Measurements from ENCODE around the gene LRRTM4. TPM values are rescaled to one million over a fixed set of nuclear protein-coding genes. Genes with fewer than 3 reads are reported as not detected.
"Not testable (repeated sequence)": the region's sequence is repeated elsewhere in the genome, so short reads cannot be mapped to it uniquely, and the experiment has no call there.

The LRRTM4 gene
- total RNA-seq, 1 donor from 2014 or later, result 18.6 TPM

GRCh38 chr2:77101796-77102452, 420.3 kb downstream of the LRRTM4 start:
- H3K4me1 Mint-ChIP-seq (ENCODE audit: low read depth, unreplicated experiment), result no peaks in the 10 kb centered on the region
- no peak for DNase-seq
- no peaks in the 10 kb centered on the region for H3K9me3 Mint-ChIP-seq (ENCODE audit: unreplicated experiment)
- TF ChIP-seq CTCF (IDR thresholded peaks at IDR 0.05; ENCODE audit: partially characterized antibody, unreplicated experiment), result no peak
- no peaks in the 10 kb centered on the region for H3K36me3 Mint-ChIP-seq (ENCODE audit: unreplicated experiment)
- H3K4me3 Mint-ChIP-seq (ENCODE audit: unreplicated experiment), result no peak overlapping the region
- H3K27ac Mint-ChIP-seq (ENCODE audit: unreplicated experiment), result no peak overlapping the region
- H3K27me3 Mint-ChIP-seq (ENCODE audit: unreplicated experiment), result no peaks in the 10 kb centered on the region

- no peaks in the 10 kb centered on the region for H3K27me3 Mint-ChIP-seq (ENCODE audit: unreplicated experiment)
- H3K4me3 Mint-ChIP-seq (ENCODE audit: unreplicated experiment), result no peak overlapping the region
- H3K4me1 Mint-ChIP-seq (ENCODE audit: low read depth, unreplicated experiment), result no peaks in the 10 kb centered on the region
- no peaks in the 10 kb centered on the region for H3K9me3 Mint-ChIP-seq (ENCODE audit: unreplicated experiment)
- H3K27ac Mint-ChIP-seq (ENCODE audit: unreplicated experiment), result no peak overlapping the region
- TF ChIP-seq CTCF (IDR thresholded peaks at IDR 0.05; ENCODE audit: partially characterized antibody, unreplicated experiment), result no peak
- no peaks in the 10 kb centered on the region for H3K36me3 Mint-ChIP-seq (ENCODE audit: unreplicated experiment)
- no peak for DNase-seq
Measured at GRCh38 chr2:77099961-77100360, 422.2 kb downstream of the LRRTM4 start.

GRCh38 chr2:77095525-77095924, 426.7 kb downstream of the LRRTM4 start:
- not testable (repeated sequence) for H3K36me3 Mint-ChIP-seq (ENCODE audit: unreplicated experiment); H3K9me3 Mint-ChIP-seq (ENCODE audit: unreplicated experiment); H3K27me3 Mint-ChIP-seq (ENCODE audit: unreplicated experiment); DNase-seq; H3K27ac Mint-ChIP-seq (ENCODE audit: unreplicated experiment); H3K4me3 Mint-ChIP-seq (ENCODE audit: unreplicated experiment); H3K4me1 Mint-ChIP-seq (ENCODE audit: low read depth, unreplicated experiment)

GRCh38 chr2:77095096-77095495, 427.1 kb downstream of the LRRTM4 start:
- no peaks in the 10 kb centered on the region for H3K36me3 Mint-ChIP-seq (ENCODE audit: unreplicated experiment)

GRCh38 chr2:77088424-77088823, 433.8 kb downstream of the LRRTM4 start:
- not testable (repeated sequence) for H3K36me3 Mint-ChIP-seq (ENCODE audit: unreplicated experiment); H3K27ac Mint-ChIP-seq (ENCODE audit: unreplicated experiment); H3K9me3 Mint-ChIP-seq (ENCODE audit: unreplicated experiment); DNase-seq
- peaks cover 15% of the 10 kb centered on the region for H3K27me3 Mint-ChIP-seq (ENCODE audit: unreplicated experiment)
- peak overlapping the region; percentile 82 for H3K4me3 Mint-ChIP-seq (ENCODE audit: unreplicated experiment)
- H3K4me1 Mint-ChIP-seq (ENCODE audit: low read depth, unreplicated experiment), result peaks cover 17% of the 10 kb centered on the region

More at GRCh38 chr2:77095096-77095495, 427.1 kb downstream of the LRRTM4 start:
- no peak overlapping the region for H3K27ac Mint-ChIP-seq (ENCODE audit: unreplicated experiment)
- H3K4me1 Mint-ChIP-seq (ENCODE audit: low read depth, unreplicated experiment), result peaks cover 5% of the 10 kb centered on the region
- peaks cover 4% of the 10 kb centered on the region for H3K27me3 Mint-ChIP-seq (ENCODE audit: unreplicated experiment)
- no peak for TF ChIP-seq CTCF (IDR thresholded peaks at IDR 0.05; ENCODE audit: partially characterized antibody, unreplicated experiment)
- H3K4me3 Mint-ChIP-seq (ENCODE audit: unreplicated experiment), result no peak overlapping the region
- no peaks in the 10 kb centered on the region for H3K9me3 Mint-ChIP-seq (ENCODE audit: unreplicated experiment)
- DNase-seq, result no peak

GRCh38 chr2:77087987-77088414, 434.2 kb downstream of the LRRTM4 start:
- no peak for DNase-seq
- TF ChIP-seq CTCF (IDR thresholded peaks at IDR 0.05; ENCODE audit: partially characterized antibody, unreplicated experiment), result no peak
- Mint-ChIP-seq H3K4me3 (ENCODE audit: unreplicated experiment) (peak overlapping the region; percentile 82), H3K36me3 (ENCODE audit: unreplicated experiment) (no peaks in the 10 kb centered on the region), H3K9me3 (ENCODE audit: unreplicated experiment) (no peaks in the 10 kb centered on the region), H3K27me3 (ENCODE audit: unreplicated experiment) (peaks cover 15% of the 10 kb centered on the region), H3K27ac (ENCODE audit: unreplicated experiment) (no peak overlapping the region), H3K4me1 (ENCODE audit: low read depth, unreplicated experiment) (peaks cover 17% of the 10 kb centered on the region)

All from glutamatergic neuron (in vitro differentiated cells).